HG03378 (cell line): Measurements from ENCODE around the gene ADK.

Source experiments
- ATAC-seq: cut with Tn5 transposase; IDR thresholded peaks from one replicate; pipeline ENCODE4 v1.9.1; 2021; ENCODE audit warnings: mild to moderate bottlenecking, moderate library complexity; ENCODE audit not compliant: unreplicated experiment

The ADK gene

DNA sequence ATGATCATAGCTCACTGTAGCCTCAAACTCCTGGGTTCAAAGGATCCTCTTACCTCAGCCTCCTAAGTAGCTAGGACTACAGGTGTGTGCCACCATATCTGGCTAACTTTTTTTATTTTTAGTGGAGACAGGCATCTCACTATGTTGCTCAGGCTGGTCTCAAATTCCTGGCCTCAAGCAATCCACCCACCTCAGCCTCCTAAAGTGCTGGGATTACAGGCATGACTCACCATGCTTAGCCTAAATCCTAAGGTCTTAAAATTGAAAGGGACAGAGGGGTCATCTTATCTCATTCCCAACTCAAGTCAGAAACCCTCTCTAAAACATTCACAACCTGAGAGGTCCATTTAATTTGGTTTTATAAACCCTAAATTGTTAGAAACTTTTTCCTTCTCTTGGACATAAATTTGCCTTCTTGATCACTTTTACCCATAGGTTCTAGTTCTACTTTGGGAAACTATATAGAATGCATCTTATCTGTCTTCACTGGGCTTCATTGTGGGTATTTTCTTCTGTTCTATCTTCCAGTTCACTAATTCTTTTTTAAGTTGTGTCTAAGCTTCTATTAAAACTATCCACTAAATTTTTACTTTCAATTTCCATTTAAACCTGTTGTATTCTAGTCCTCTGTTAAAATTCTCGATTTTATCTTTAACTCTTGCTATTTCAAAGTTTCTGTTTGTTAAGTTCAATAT lies 492.0 kb downstream of the ADK start:
- no peak for ATAC-seq

GRCh38 chr10:74643596-74643975 lies 492.6 kb downstream of the ADK start:
- ATAC-seq: no peak

DNA sequence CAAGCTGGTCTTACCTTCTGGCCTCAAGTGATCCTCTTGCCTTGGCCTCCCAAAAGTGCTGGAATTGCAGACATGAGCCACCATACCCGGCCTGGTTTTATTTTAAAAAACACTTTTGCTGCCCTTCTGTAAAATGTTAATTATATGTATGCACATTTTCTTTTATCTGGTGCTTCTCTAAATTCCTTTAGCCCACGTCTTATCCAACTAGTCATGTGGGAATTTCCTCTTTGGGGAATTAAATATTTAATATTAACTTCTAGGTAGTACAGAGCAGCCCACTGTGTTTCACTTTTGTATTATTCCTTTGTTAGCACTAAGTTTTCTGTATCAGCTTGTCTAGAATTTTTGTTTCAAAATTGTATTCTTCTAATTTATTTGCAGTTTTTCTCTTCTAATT lies 493.7 kb downstream of the ADK start:
- no peak for ATAC-seq

GRCh38 chr10:74645692-74646091 lies 494.7 kb downstream of the ADK start:
- ATAC-seq: no peak

GRCh38 chr10:74650613-74651012 lies 499.6 kb downstream of the ADK start:
- no peak for ATAC-seq

- no peak for ATAC-seq
Measured at GRCh38 chr10:74651565-74651964, 500.5 kb downstream of the ADK start.

DNA sequence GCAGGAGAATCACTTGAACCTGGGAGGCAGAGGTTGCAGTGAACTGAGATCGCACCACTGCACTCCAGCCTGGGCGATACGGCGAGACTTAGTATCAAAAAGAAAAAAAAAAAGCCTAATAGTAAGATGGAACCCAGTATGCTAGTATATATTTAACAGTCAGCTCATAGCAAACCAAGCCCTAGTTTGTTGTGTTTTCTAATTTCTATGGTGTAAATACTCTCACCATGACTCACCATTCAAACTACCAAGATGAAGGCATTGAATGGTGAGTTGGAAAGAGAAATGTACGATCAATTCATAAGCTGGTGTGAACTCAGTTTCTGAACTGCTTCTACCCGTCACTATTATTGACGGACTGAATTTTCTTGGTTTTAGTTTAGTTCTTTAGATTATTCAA lies 501.6 kb downstream of the ADK start:
- no peak for ATAC-seq

DNA sequence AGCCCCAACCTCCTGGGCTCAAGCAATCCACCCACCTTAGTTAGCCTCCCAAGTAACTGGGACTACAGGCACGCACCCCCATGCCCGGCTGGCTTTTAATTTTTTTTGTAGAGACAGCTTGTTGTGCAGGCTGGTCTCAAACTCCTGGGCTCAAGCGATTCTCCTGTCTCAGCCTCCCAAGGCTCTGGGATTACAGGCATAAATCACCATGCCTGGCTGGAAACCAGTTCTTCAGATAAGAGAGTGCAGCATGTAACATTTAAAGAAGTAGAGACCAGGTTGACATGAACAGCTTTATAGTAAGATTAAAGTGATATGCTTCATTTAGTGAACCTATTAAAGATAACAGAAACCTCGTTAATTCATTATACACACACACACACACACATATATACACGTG lies 507.5 kb downstream of the ADK start:
- ATAC-seq: no peak

DNA sequence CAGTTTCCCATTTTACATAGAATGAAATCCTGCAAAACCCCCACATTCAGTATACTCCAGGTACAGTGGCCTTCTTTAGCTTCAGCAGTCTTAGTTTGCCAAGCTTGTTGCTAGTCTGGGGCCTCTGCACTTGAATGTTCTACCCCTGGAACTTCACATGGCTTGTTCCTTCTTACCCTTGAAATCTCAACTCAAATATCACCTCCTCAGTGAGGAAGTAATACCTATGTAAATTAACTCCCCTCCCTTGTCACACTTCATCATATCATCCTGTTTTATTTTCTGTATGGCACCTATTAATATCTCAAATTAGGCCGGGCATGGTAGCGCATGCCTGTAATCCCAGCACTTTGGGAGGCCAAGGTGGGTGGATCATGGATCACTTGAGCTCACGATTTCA lies 511.6 kb downstream of the ADK start:
- no peak for ATAC-seq

DNA sequence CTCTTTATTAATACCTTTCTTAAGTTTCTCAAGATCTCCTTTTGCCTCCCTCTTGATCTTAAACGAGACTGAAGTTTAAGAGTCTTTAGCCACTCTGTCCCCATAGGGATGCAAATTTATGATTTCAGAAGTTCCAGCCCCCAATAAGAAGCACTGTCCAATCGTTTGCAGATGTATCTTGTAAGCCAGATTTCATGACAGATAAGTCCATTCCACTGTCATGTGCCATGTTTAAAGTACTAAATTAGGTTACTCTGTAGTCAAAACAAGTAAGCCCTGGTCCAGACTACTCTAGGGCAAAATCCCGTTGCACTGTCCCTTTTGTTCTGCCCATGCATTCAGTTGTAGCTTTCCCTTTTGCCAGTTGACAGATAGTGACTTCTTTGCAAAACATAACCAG lies 518.2 kb downstream of the ADK start:
- no peak for ATAC-seq

- no peak for ATAC-seq
Measured at GRCh38 chr10:74671716-74672115, 520.7 kb downstream of the ADK start.

DNA sequence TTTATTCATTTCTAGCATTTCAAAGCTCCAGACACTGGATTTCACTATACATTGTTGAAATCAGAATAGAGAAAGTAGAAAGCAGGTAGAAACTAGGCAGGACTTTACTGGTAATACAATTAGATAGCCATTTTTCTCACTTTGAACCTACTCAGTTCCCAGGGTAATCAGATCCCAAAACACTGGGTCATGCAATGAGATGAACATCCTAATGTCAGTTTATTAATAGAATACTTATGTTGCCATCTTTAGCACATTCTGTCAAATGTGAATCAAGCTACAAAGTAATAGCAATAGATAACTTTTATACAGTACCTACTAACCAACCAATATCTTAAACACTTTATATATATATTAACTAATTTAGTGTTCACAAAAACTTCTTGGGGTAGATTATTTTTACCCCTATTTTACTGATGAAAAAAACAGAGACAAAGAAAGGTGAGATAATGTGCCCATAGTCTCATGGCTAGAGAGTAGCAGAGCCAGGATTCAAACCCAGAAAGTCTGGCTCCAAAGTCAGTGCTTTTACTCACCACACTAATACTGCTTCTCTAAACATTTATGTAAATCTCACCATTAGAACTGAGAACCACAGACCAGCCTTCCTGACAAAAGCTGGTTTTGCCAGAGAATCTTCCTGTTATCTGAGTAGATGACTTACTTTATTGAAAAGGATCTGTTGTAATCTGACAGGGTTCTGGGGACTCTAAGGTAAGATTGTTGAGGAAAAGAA lies 521.6 kb downstream of the ADK start:
- no peak for ATAC-seq

DNA sequence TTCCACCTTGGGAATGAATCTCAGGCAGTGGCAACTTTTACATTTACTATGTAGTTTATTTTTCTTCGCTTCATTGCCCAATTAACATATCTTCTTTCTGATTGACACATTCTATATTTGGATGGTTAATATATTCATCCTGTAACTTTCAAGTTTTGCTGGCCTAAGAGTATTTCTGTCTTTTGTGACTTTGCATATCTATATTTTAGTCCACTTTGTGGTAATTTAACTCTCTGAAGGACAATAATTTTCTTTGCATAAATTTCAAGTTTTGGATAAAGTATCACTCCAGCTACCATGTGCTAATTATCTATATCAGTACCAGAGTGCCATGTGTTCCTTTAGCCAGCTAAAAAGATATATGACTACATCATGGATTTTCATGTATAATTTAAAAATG lies 523.9 kb downstream of the ADK start:
- no peak for ATAC-seq

DNA sequence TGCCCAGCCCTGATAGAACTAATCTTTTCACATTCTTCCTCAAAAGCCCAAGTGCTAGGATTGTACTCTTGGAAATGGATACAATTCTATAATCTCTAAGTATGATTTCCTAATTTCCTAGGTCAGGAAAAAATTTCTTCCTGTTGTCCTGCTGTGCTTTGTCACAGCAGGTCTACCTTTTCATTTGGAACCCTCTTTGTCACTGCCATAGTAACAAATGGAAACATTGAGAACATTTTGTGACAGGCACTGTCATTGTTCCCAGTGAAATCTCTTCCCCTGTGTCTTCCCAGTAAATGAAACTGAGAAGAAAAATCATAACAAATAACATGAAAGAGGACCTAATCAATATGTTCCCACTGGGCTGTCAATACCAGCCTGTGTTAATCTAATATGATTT lies 524.5 kb downstream of the ADK start:
- ATAC-seq: no peak

DNA sequence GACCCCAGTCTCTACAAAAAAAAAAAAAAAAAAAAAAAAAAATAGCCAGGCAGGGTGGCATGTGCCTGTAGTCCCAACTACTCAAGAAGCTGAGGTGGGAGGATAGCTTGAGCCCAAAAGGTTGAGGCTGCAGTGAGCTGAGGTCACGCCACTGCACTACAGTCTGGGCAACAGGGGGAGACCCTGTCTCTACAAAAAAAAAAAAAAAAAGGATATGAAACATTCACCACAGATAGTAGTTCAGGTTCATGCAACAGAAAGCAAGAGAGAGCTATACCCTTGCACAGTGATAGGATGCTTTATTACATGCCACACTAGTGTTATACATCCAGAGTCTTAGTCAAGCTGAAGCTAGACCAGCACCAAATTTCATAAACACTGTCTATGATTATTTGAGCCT lies 526.9 kb downstream of the ADK start:
- ATAC-seq: peak; percentile 85

DNA sequence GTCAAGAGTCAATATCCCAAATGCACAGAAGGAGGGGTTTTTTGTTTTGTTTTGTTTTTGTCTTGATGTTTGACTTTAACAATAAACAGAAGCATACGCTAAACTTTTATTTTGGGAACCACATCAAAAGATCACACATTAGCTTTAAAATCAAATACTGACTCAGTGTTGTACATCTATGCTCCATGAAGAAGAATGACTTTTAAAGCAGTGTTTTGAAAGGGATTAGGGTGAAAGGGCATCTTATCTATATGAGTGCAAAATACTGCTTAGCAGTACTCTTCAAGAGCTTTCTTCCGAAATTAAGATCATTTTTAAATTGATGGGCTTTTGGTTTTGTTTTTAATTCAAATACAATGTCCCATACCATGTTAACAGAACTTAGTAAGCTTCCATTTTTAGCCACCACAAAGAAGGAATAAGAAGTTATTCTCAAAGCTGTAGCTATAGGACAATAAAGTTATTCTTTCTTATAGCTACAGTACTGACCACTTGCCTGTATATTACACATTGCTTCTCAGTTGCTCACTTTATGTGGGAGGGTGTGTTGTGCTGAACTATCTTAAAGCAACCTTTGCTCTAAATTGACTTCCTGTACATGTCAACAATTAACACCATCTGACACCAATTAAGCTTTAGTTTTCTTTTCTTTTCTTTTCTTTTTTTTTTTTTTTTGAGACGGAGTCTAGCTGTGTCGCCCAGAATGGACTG lies 531.1 kb downstream of the ADK start:
- no peak for ATAC-seq

DNA sequence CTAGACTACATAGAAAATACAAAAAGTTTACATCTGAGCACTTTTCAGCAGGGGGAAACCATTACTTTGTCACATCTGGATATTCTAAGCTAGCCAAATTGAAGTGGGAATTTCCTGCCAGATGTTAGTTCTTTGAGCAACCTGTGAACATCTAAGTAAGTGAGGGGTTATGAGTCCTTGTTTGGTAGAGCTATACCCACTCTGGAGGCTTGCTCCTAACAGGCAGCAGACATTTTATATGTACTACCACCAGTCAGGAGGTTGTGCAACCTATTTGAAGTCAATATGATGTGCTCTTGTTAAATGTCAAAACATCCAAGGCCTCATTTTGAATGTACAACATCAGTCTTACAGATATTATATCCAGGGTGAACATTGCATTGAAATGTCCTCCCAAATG lies 532.0 kb downstream of the ADK start:
- no peak for ATAC-seq

GRCh38 chr10:74683621-74684364 lies 532.8 kb downstream of the ADK start:
- ATAC-seq: no peak

DNA sequence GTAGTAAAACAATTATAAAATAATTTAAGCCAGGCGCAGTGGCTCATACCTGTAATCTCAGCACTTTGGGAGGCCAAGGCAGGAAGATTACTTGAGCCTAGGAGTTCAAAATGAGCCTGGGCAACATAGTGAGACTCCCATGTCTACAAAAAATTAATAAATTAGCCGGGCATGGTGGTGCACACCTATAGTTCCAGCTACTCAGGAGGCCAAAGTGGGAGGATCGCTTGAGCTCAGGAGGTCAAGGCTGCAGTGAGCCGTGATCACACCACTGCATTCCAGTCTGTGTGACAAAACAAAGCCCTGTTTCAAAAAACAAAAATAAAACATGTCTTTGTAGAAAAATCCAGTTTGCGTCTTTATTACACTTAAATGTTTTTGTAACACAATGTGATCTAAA lies 533.4 kb downstream of the ADK start:
- no peak for ATAC-seq

GRCh38 chr10:74685564-74685963 lies 534.5 kb downstream of the ADK start:
- ATAC-seq: no peak

GRCh38 chr10:74690393-74690792 lies 539.4 kb downstream of the ADK start:
- ATAC-seq: no peak
